8988T (cell line): ENCODE results near the gene TMEM185A.
"Not testable (repeated sequence)": the region's sequence is repeated elsewhere in the genome, so short reads cannot be mapped to it uniquely, and the experiment has no call there.

ENCODE experiments used
- DNase-seq: peaks from one replicate; pipeline ENCODE4 v3.0.0; 2011

The TMEM185A gene

GRCh38 chrX:149631234-149632165, at the start of gene TMEM185A:
Gene TMEM185A, minus strand, starts transcription at chrX:149631792. Its CDS starts 212 bp downstream, at chrX:149631580.
- DNase-seq: no peak

GRCh38 chrX:149681182-149681581, 49.6 kb upstream of the TMEM185A start:
- no peak for DNase-seq

- not testable (repeated sequence) for DNase-seq
These were observed 47.6 kb upstream of the TMEM185A start for GRCh38 chrX:149679164-149679678.

GRCh38 chrX:149675554-149675953, 44.0 kb upstream of the TMEM185A start:
- not testable (repeated sequence) for DNase-seq

- DNase-seq: not testable (repeated sequence)
These were observed 43.5 kb upstream of the TMEM185A start for GRCh38 chrX:149675088-149675487.

- not testable (repeated sequence) for DNase-seq
These were observed 29.0 kb upstream of the TMEM185A start for GRCh38 chrX:149660613-149661012.

GRCh38 chrX:149656260-149656884, 24.8 kb upstream of the TMEM185A start:
- DNase-seq: not testable (repeated sequence)

GRCh38 chrX:149652232-149652981, 20.8 kb upstream of the TMEM185A start:
- no peak for DNase-seq

GRCh38 chrX:149650162-149650561, 18.6 kb upstream of the TMEM185A start:
- no peak for DNase-seq

GRCh38 chrX:149648932-149649331, 17.3 kb upstream of the TMEM185A start:
- DNase-seq: no peak

GRCh38 chrX:149647505-149647904, 15.9 kb upstream of the TMEM185A start:
- no peak for DNase-seq

GRCh38 chrX:149643496-149643895, 11.9 kb upstream of the TMEM185A start:
- DNase-seq: no peak

GRCh38 chrX:149641835-149642234, 10.2 kb upstream of the TMEM185A start:
- DNase-seq: no peak

GRCh38 chrX:149641432-149641831, 9.8 kb upstream of the TMEM185A start:
- no peak for DNase-seq

GRCh38 chrX:149639568-149639967, 8.0 kb upstream of the TMEM185A start:
- no peak for DNase-seq

- no peak for DNase-seq
These were observed 7.3 kb upstream of the TMEM185A start for GRCh38 chrX:149638860-149639259.

GRCh38 chrX:149633511-149633910, 1.9 kb upstream of the TMEM185A start:
- DNase-seq: no peak

- no peak for DNase-seq
These were observed 835 bp downstream of the TMEM185A start for GRCh38 chrX:149630681-149631233.

GRCh38 chrX:149629730-149630387, 1.7 kb downstream of the TMEM185A start:
- DNase-seq: no peak

GRCh38 chrX:149628768-149629167, 2.8 kb downstream of the TMEM185A start:
- no peak for DNase-seq

GRCh38 chrX:149628280-149628679, 3.3 kb downstream of the TMEM185A start:
- DNase-seq: no peak

- DNase-seq: not testable (repeated sequence)
These were observed 4.8 kb downstream of the TMEM185A start for GRCh38 chrX:149626829-149627228.
